Head of caudate nucleus (tissue), 42 donors: ENCODE data around the gene BACH2.
A peak's percentile ranks its signal among the peaks of the same experiment; 100 is the strongest.

Source experiments
- DNase-seq, 42 donors: peaks; one replicate each; pipeline versions ENCODE4 v3.0.0 to v3.0.0-alpha.2; 2020 to 2021; ENCODE audit warnings: mixed read lengths in 7 of 42
- intact Hi-C: fragments of 100-400 bp; cut with DNase I; formaldehyde crosslinking; loops from one replicate; pipeline ENCODE4 v1.15.0; 2022

The BACH2 gene

DNA sequence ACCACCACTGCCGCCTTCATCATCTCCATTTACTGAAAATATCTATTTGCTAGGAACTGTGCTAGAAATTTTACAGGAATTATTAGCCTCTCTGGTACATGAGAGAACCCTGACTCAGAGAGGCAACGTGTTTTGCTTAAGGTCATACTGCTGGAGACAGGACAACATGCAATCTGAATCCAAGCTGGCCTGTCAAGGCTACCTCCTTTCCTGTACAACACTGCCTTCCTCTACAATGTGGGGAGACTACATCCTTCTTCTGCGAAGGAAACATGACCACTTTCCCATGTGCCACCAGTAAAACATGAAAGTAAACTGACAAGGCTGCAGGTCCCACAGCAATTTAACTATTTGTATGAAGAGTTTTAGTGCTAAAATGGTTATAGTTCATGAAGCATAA lies 200.9 kb downstream of the BACH2 start:
- DNase-seq = no peak
- intact Hi-C loops = loop anchor here (10.0 kb wide), 2 partner anchors 119 to 199 kb away; partner anchors contain the start of gene BACH2

DNA sequence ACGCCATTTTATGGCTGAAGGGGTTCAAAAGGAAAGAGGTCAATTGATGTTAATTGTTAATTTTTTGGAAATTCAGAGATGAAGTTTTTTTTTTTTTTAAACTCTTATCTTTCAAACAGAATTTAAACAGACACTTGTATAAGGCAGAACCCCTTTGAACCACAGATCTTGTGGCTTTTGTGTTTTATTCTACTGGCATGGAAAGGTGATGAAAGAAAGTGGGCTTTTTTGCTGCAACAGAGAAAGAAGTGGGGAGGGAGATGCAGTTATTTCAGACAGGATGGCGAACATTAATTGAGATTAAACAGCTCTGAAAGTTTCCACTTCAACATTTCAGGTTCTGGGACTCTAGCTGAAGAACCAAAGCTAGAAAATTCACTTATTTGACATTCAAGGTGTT lies 201.5 kb downstream of the BACH2 start:
- intact Hi-C loops = loop anchor here (10.0 kb wide), 2 partner anchors 120 to 200 kb away; partner anchors contain the start of gene BACH2
- DNase-seq = no peak

DNA sequence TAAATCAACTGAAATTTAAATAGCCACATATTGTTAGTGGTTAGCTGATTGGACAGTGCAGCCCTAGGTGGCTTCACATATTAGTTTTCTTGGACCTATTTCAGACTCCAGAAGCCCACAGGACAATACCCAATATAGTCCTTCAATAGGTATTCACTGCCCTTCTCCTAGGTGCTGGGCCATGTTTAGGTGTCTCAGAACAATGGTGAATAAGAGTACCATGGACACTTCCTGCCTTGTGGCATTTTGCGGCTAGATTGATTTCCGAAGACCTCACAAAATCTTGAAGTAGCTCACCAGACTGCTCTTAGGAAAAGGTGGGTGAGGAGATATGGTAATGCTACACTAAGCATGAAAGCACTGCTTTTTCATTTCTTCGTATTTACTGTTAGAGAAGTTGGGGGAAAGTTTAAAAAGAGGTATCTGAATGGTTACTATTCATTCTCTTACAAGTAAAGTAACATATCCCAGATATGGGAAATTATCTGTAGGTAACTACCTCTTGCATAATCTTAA lies 203.0 kb downstream of the BACH2 start:
- intact Hi-C loops = loop anchor here (10.0 kb wide), 2 partner anchors 121 to 201 kb away; partner anchors contain the start of gene BACH2
- no peak for DNase-seq

DNA sequence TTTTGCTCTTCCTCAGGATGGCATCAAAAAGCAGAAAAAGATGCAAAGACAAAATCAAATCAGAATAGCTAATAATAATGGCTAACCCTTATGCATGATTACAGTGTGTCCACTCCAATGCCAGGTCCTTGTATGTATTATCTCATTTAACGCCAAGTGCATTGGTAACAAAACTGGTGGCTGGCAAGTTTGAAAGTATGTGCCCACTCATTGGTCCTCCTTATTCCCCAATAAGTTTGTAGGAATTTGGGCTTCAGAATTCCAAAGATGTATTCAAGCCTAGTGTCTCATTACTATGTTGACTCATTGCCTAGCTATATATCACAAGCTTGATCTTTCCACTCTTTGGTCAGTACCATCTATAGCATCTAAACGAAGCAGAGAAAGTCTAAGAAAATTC lies 205.8 kb downstream of the BACH2 start:
- intact Hi-C loops = loop anchor here (10.0 kb wide), 2 partner anchors 124 to 204 kb away; partner anchors contain the start of gene BACH2
- no peak for DNase-seq

DNA sequence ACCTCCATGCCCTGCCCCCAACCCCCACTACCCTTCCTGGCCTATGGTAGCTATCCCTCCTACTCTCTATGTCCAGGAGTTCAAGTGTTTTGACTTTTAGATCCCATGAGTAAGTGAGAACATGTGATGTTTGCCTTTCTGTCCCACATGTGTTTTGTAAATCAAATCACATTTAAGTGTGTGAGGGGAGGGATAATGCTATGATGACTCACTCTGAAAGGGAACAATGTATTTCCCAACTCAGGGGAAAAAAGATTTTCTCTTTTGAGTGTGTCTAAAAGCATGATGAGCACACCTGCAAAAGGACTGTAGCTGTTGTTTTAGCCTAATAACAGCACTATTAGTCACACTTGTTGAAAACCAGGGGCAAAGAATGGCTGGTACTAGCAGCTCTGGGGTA lies 208.6 kb downstream of the BACH2 start:
- intact Hi-C loops = no loop called here
- DNase-seq = no peak

DNA sequence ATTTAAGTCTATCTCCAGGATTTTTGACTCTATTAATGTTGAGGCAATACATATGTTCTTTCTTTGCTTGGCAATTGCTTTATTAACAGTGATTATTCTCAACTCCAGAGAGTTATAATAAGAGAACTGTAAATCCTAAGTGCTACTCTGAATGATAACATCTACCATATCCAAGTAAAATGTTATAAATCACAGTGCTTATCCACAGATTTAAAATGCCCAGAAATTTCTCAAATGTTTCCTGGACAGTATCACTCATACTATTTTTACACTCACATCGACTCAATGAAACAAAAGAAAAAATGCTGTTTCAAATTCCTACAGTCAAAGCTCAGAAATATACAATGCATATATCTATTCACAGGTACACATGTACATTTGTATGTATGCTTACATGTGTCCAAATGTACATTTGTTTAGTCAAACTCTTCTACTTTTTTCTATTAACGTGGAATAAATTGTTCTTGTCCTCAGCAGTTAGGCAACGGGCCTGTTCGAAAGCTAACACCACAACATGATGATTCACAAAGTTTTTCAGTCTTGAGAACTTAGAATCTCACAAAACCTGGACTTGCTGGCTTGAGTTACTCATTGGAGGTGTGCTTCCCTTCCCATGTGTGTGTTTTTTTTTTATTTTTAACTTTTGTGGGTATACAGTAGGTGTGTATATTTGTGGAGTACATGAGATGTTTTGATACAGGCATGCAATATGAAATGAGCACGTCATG lies 209.4 kb downstream of the BACH2 start:
- intact Hi-C loops = no loop called here
- DNase-seq = no peak

DNA sequence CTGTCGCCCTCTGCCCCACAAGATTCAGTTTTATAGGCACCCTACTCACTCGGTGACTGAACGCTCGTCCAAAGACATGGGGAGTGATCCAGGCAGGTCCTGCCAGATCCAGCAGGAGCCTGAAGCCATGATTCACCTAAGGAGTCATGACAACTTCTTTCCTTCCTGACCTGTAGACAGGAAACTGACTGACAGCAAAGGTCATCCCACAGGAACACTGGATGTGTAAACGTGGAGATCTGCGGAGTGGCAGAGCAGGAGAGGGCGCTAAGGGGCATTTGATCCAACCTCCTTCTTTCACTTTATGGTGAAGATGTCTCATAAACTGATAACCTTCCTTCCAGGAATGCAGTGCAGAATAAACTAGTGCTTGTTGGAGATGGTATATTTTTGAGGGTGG lies 210.1 kb downstream of the BACH2 start:
- intact Hi-C loops = no loop called here
- DNase-seq = no peak

DNA sequence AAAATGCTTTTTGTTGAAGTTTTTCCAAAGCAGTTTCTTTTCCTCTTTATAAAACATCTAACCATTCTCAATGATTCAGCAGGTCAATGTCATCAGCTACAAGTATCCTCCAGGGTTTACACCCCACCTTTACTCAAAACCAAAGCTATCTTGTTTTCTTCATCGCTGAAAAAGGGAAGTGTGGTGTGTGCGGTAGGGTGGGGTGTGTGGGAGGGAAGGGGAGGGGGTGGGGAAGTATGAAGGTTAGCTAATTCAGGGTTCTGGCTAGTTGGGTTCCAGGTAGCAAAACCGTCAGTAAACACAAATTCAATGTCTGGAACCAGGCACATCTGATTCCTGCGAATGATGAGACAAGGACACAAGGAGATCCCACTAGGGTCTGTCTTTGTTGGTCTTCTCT lies 212.8 kb downstream of the BACH2 start:
- intact Hi-C loops = no loop called here
- no peak for DNase-seq

DNA sequence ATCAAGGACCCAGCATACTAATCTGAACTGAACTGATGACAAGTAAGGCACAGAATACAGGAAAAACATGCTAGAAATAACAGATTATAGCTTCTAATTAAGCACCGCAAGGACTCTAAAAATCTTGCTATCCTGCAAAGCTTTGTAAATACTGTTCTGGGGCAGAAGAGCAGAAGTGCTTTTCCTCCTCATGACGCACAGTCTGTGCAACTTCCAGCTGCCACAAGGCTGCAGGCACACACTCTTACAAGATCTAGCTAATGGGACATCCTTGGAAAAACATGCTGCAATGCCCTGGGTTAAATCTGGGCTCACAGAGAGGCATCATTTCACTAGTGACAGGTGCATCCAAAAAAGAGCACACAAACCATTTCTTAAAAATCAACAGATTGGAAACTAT lies 213.8 kb downstream of the BACH2 start:
- intact Hi-C loops = no loop called here
- peak in 3 of 42 donors; percentile 31 to 41 (median 36) for DNase-seq

DNA sequence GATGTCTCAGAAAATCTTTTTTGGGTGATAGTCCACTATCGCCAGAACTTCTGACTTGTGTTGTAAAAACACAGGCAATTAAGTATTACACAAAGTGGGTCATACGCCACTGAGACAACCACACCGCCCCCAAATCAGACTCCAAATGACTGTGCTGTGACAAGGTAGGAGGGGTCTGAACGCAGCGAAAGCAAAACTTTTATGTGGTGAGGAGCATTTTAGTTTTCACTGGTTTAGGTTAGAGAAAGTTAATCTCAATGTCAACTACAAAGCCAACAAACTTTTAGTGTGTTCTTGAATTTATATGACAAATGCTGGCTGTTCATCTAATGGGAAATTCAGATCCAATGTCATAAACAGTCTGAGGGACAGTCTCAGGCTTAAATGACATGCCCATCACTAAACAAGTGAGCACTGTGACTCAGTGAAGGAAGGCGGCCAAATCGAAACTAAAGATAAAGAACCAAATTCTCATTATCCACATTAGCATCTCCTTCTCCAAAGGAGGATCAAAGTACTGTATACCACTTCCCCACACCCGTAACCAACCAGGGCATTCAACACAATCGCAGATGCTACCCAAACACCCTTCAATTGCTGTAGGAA lies 215.7 kb downstream of the BACH2 start:
- intact Hi-C loops = no loop called here
- no peak for DNase-seq

DNA sequence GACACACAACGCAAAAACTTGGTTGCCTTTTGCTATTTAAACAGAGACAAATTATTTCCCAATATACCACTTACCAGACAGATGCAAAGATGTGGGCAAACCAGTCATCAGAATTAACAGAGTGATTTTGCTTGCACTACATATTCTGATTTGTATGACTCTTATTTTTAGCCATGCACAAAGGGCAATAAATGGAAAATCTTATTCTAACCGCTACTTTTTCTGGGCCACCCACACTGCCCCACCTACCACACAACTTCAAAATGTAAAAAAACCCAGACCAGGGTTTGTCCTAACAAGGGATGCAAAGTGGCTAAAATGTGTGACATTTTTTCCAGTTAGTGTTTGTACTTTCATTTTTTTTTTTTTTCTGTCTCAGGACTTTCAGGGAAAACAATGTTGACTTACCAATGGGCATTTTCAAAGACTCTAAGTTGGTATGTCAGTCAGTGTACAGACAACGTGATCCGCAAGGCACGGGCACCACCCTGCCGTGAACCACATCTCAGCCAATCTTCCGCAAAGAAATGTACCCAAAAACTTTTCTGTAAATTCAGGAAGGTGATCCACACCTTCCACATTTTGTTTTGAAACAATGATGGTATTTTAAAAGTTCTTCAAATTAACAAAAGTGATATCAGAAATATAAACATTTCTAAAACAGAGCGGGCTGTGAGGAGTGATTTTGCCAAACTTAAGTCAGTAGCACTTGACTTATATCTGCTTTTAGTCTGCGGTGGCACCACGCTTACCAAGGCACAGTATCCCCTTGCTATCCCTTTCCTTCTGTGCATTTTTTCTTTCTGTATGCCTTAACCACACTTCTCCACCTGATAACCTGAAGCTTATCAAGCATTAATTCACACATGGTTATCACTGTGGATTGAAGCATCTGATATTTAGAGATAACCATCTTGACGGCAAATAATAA lies 216.8 kb downstream of the BACH2 start:
- intact Hi-C loops = loop anchor here (10.0 kb wide), 1 partner anchor 95 kb away; no protein-coding TSS in a partner anchor
- no peak for DNase-seq

DNA sequence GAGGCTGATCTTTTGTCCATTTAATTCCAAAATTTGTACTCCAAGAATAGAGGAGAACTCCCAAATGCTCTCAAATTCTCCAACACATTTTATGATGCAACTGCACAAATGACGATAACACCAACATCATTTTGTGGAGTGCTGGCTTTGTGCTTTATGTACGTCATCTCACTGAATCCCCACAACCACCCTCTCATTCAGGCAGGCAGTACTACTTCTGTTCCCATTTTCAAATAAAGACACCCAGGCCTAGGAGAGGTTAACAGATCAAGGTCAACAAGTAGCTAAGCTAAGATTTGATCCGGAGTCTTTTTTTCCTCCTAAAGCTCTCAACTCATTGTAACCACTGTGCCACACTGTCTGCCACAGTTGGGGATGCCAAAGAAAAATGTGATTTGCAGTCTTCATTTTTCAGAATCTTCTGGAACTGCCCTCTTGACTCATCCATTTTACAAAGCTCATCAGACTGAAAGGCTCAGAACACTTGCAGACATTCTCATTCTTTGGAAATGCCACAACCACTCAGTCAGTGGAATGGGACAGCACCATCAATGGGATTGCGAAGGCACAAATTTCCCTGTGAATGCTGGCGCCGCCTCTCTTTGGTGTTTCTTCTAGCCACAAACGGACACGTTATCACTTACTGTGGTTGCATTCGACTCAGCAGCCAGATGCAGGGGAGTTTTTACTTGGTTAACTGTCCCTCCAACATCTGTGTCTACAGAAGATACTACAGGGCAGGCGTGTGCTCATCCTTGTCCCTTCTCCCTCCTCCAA lies 217.9 kb downstream of the BACH2 start:
- DNase-seq = no peak
- intact Hi-C loops = loop anchor here (10.0 kb wide), 1 partner anchor 94 kb away; no protein-coding TSS in a partner anchor

DNA sequence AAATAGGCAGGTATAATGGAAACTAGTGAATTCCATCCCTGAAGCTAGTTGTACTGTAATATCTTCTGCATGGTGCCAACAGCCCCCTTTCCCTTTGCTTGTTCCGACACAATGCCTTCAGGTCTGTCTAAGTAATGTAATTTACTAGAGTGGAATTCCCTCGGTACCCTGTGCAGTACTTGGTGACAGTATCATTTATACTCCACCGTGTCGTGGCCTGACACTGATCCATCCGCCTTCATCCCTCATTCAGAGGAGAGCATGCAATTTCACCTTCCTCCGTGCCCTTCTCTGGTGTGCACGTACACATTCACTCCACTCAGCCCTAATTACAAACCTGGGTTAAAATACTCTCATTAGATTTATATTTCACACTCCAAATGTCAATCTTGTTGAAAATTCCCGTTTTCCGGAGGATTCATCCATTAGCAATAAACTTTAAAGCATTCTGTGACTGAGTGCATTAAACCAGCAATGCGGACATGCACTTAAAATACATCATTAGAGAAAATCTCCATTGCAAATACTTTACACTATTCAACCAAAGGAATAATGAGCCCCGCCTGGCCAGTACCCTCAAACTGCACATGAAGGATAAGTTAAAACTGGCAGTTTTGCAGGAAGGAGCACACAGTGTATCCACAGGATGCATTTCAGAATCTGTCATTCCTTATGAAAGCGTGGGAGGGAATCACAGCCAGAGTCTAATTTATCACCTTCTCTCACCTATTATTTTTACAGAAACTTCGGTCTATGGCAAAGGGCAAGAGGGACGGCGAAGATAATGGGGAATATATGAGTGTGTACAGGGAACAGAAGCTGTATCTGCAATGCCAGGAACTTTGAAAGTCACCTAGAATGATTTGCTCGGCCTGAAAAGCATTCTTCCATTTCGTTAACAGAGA lies 219.9 kb downstream of the BACH2 start:
- intact Hi-C loops = loop anchor here (10.0 kb wide), 1 partner anchor 92 kb away; no protein-coding TSS in a partner anchor
- no peak for DNase-seq

DNA sequence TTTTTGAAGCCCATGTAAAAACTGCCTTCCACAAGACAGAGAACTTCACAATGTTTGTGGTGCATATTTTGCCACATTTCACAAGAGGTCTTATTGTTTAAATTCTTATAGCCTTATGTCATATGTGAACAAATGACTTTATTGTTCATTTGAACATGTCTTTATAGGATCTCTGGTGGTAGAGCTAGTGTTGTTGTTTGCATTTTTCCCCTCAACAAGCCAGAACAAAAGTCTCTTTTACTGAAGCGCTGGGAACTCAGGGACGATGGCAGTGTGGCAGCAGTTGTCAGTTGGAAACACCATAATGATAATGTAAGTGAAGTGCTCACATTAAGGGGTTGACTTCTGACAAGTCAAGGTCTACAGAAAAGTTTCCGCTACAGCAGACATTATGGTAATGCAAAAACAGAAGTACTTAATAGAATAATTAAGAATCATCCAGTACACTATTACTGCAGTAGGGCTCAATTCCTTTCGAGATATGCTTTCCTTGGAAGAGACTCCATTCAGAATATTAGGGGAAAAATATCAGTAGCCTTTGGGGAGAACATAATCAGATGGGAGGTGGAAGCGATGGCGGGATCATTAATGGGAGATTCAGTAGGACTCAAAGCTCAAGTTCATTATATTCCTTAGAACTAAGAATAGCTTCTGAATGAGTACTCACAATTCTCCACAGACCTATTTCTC lies 222.3 kb downstream of the BACH2 start:
- DNase-seq = peak in 30 of 42 donors; percentile 8 to 73 (median 41)

DNA sequence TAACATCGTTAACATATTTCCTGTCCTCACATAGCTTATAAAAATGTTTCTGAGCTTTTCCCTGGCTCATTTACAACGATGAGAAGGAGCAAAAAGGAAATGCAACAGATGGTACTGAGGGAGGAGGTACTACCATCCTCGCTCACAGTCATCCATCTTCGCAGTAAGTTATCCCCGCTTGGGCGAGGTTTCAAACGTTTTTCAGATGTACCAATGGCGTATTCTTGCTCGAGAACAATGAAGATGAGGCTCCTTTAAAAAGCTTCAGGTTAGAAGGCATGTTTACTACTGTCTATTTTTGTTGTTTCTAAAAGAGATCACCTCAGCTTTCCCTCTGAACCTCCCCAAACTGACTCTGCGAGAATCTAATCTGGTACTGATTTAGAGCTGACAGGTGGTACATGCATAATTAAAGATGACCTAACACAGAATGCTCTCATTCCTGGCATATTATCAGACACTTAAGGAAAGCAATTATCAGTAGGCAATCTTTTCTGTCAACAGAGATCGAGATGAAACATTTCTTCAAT lies 223.6 kb downstream of the BACH2 start:
- DNase-seq = no peak
- intact Hi-C loops = loop anchor here (10.0 kb wide), 1 partner anchor 88 kb away; no protein-coding TSS in a partner anchor

More for the DNA sequence above, 222.3 kb downstream of the BACH2 start:
- intact Hi-C loops = loop anchor here (10.0 kb wide), 1 partner anchor 90 kb away; no protein-coding TSS in a partner anchor

DNA sequence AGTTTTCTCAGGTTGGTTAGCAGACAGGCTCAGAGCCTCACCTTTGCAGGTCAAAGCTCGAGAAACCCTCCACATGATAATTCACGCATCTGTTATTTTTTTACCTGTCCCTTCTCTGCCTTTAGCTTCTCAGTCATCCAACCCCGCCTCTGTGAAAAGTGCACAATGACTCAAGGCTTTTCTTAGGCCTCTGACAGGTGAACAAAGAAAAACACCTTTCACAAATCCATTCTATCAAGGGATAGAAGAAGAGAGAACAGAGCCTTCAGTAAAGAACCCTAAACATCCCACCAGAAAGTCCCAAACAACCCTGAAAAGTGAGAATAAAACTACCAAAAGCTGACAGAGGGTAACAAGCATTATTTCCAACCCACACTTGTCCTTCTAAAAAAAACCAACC lies 224.1 kb downstream of the BACH2 start:
- intact Hi-C loops = loop anchor here (10.0 kb wide), 1 partner anchor 88 kb away; no protein-coding TSS in a partner anchor
- no peak for DNase-seq
